ENCODE results near the gene RPS6KA2. TPM values are rescaled to one million over a fixed set of nuclear protein-coding genes. Genes with fewer than 3 reads are reported as not detected.
"Not testable (repeated sequence)": the region's sequence is repeated elsewhere in the genome, so short reads cannot be mapped to it uniquely, and the experiment has no call there.

RPS6KA2 gene
- total RNA-seq, 2 experiments from 2014 or later = 3.8 to 4.2 TPM

DNA sequence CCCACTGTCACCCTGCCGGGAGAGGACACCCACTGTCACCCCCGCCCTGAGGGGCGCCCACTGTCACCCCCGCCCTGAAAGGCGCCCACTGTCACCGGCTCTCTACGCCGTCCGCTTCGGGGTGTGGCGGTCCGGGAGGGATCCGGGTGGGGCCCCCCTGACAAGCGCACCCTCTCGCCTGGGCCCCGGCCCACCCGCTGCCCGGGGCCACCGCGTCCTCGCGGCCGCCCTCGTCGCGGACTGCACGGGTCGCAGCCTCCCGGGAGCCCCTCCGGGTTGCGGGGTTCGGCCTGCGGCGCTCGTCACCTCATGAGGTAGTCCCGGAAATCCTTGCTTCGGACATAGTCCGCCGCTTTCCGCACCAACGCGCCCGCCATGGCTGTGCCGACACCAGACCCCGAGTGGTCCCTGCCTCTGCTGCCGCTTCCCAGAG is 244.5 kb downstream of the RPS6KA2 start:
- Mint-ChIP-seq H3K9me3 (no peaks in the 10 kb centered on the region), H3K4me3 (peak overlapping the region; percentile 86), H3K27ac (peak overlapping the region; percentile 76), H3K36me3 (no peaks in the 10 kb centered on the region), H3K4me1 (peaks cover 14% of the 10 kb centered on the region), H3K27me3 (no peaks in the 10 kb centered on the region)
- DNase-seq = no peak

DNA sequence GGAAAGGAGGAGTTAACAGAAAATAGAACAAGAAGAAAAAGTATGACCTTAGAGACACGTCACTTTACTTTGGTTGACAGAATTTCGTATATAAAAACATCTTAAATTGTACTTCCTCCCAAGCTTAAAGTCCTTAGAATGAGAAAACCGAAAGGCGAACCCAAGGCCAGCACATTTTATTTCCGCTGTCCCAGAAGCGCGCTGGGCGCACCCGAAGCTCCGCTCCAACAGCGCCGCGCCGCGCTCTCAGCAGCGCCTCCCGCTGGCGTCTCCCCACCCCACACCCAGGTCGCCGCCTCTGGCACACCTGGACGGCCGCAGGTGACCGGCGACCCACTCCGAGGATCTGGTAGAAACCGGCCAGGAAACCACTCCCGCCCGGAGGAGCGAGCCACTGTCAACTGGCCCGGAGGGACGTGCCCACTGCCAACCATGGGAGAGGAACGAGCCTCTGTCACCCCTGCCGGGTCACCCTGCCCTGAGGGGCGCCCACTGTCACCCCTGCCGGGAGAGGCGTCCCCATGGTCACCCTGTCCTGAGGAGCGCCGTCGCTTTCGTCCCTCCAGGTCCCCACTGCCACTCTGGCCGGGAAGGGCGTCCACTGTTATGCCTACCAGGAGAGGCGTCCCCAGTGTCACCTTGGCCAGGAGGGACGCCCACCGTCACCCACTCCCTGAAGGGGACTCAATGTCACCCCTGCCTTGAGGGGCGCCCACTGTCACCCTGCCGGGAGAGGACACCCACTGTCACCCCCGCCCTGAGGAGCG is 245.1 kb downstream of the RPS6KA2 start:
- Mint-ChIP-seq H3K9me3 (no peaks in the 10 kb centered on the region), H3K36me3 (no peaks in the 10 kb centered on the region), H3K27ac (peak overlapping the region; percentile 76), H3K4me1 (peaks cover 14% of the 10 kb centered on the region), H3K4me3 (peak overlapping the region; percentile 86), H3K27me3 (no peaks in the 10 kb centered on the region)
- DNase-seq = peak; percentile 79

DNA sequence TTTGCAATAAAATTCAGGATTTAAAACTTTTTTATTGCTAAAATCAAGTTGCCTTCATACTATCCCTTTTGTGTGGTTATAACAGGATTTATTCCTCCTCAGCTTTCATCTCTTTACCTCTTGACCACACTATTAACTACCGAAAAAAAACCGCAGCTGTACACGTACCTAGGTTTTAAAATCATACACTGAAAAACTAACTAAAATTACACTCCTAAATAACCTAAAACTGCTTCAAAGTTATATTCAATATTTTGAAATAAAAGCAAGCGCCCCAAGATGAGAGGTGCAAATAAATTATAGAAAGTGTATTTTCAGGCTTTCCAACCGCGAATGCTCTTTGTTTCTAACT is 245.7 kb downstream of the RPS6KA2 start:
- DNase-seq = no peak
- H3K9me3 Mint-ChIP-seq = no peaks in the 10 kb centered on the region
- H3K4me1 Mint-ChIP-seq = peaks cover 14% of the 10 kb centered on the region
- peak overlapping the region; percentile 86 for H3K4me3 Mint-ChIP-seq
- H3K27ac Mint-ChIP-seq = peak overlapping the region; percentile 76
- H3K27me3 Mint-ChIP-seq = no peaks in the 10 kb centered on the region
- no peaks in the 10 kb centered on the region for H3K36me3 Mint-ChIP-seq

DNA sequence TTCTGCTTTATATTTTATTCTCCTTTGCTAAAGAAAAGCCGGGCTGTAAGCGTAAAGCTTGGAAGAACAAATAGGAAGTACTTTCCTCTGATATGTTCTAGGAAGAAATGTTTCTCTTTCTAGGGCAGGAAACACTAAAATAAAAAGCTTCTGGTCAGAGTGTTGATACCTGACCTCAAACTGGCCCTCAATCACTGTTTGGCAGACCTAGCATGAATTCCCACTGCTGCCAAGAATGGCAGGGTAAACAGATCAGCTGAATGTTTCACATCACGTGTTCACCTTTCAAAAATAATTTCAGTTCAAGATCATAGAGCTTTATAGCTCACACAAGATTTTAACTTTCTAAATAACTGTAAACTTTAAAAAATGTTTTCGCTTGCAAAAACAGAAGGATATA is 247.3 kb downstream of the RPS6KA2 start:
- peaks cover 5% of the 10 kb centered on the region for H3K36me3 Mint-ChIP-seq
- H3K27me3 Mint-ChIP-seq = no peaks in the 10 kb centered on the region
- no peak overlapping the region for H3K27ac Mint-ChIP-seq
- H3K4me3 Mint-ChIP-seq = no peak overlapping the region
- peaks cover 25% of the 10 kb centered on the region for H3K4me1 Mint-ChIP-seq
- no peaks in the 10 kb centered on the region for H3K9me3 Mint-ChIP-seq
- DNase-seq = no peak

DNA sequence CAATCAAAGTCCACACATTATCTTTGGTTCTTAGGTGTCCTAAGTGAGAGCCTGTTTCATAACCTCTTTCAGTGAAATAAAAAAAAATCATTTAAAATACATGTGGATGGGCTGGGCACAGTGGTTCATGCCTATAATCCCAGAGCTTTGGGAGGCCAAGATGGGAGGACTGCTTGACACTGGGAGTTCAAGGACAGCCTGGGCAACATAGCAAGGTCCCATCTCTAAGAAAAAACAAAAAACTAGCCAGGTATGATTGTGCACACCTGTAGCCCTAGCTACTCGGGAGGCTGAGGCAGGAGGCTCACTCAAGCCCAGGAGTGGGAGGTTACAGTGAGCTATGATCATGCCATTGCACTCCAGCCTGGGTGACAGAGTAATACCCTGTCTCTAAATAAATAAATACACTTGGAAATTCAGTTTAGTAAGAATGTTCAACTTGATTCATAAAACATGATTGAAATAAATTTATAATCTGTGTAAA is 247.9 kb downstream of the RPS6KA2 start:
- H3K36me3 Mint-ChIP-seq = peaks cover 8% of the 10 kb centered on the region
- H3K27me3 Mint-ChIP-seq = no peaks in the 10 kb centered on the region
- H3K4me1 Mint-ChIP-seq = peaks cover 24% of the 10 kb centered on the region
- H3K9me3 Mint-ChIP-seq = no peaks in the 10 kb centered on the region
- H3K4me3 Mint-ChIP-seq = no peak overlapping the region
- H3K27ac Mint-ChIP-seq = no peak overlapping the region
- DNase-seq = no peak

DNA sequence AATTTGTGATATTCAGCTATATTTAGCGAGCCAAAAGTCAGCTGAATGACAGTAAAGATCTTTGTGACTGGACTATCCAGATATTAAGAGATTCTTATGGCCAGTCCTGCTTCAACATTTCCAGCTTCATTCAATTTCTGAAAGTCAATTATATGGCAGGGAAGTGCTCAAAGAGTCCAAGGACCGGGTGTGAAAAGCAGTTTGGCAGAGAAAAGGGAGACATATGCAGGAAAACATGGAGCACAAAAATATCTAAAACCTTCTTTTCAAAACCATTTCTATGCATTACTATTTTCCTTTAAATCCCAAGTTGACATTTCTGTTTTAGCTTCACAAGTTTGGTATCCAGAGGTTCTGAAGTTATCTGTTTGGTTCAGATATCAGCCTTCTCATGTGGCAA is 249.3 kb downstream of the RPS6KA2 start:
- no peaks in the 10 kb centered on the region for H3K27me3 Mint-ChIP-seq
- H3K4me3 Mint-ChIP-seq = no peak overlapping the region
- DNase-seq = no peak
- H3K36me3 Mint-ChIP-seq = peaks cover 8% of the 10 kb centered on the region
- no peak overlapping the region for H3K27ac Mint-ChIP-seq
- H3K9me3 Mint-ChIP-seq = no peaks in the 10 kb centered on the region
- peaks cover 24% of the 10 kb centered on the region for H3K4me1 Mint-ChIP-seq

DNA sequence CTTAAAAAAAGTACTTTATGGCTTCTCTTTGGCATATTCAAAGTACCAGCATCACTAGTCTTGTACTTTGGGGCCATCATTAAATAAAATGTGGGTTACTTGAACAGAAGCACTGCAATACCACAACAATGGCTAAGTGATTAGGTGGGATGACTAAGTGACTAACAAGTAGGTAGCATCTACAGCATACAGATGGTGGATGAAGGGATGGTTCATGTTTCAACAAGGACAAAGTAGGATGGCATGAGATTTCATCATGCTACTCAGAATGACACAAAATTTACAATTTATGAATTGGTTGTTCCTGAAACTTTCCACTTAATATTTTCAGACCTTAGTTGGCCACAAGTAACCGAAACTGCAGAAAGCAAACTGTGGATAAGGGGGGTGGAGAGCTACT is 252.0 kb downstream of the RPS6KA2 start:
- peak overlapping the region; percentile 31 for H3K27ac Mint-ChIP-seq
- H3K4me3 Mint-ChIP-seq = no peak overlapping the region

DNA sequence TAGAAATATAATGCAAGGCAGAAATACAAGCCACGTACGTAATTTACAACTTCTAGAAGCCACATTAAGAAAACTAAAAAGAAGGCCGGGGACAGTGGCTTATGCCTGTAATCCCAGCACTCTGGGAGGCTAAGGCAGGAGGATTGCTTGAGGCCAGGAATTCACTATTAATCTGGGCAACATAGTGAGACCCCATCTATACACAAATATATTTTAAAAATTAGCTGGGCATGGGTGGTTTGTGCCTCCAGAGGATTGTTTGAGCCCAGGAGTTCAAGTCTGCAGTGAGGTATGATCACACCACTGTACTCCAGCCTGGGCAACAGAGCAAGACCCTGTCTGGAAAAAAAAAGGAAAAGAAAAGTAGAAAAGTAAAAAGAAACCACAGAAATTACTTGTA is 256.6 kb downstream of the RPS6KA2 start:
- Mint-ChIP-seq H3K36me3 (peaks cover 13% of the 10 kb centered on the region), H3K4me3 (no peak overlapping the region), H3K27me3 (no peaks in the 10 kb centered on the region), H3K4me1 (peaks cover 10% of the 10 kb centered on the region), H3K9me3 (no peaks in the 10 kb centered on the region), H3K27ac (no peak overlapping the region)
- DNase-seq = no peak

More for the DNA sequence above, 252.0 kb downstream of the RPS6KA2 start:
- Mint-ChIP-seq H3K4me1 (peaks cover 14% of the 10 kb centered on the region), H3K9me3 (no peaks in the 10 kb centered on the region), H3K36me3 (peaks cover 8% of the 10 kb centered on the region), H3K27me3 (no peaks in the 10 kb centered on the region)
- no peak for DNase-seq

DNA sequence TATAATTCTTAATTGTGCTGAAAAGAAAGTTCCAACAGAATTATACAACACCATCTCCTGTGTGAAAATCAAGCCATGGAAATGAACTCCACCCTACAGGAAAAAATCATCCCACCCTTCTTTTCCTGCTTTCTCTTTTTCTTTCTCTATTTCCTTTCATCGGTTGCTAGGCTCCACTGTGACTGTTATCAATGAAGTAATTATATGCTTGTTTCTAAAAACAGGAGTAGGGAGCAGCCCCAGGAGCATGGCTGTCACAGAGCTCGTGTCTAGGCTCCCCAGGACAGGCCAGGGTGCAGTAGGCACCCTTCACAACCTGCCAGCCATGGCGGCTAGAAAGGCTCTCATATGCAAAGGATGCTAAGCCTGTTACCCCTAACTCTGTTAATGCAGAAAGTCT is 257.3 kb downstream of the RPS6KA2 start:
- Mint-ChIP-seq H3K4me3 (no peak overlapping the region), H3K27ac (no peak overlapping the region), H3K4me1 (peaks cover 3% of the 10 kb centered on the region), H3K36me3 (peaks cover 8% of the 10 kb centered on the region), H3K9me3 (no peaks in the 10 kb centered on the region), H3K27me3 (no peaks in the 10 kb centered on the region)
- DNase-seq = no peak

DNA sequence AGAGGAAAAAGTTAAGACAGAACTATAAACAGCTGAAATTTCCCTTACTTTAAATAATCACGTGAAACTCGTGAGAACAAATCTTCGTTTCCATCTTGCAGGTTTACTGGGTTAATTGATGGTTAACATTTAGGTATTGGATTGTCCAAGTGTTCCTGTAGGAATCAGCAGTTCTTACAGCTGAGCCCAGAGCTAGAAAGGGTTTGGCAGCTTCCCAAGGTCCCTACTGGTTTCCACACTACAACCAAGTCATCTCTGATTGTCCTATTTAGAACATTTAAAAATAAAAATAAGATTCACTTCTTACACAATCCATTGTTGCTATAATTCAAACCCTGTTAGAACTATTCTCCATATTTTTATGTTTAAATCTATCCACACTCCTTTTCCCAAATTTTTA is 260.1 kb downstream of the RPS6KA2 start:
- H3K4me1 Mint-ChIP-seq = no peaks in the 10 kb centered on the region
- no peaks in the 10 kb centered on the region for H3K27me3 Mint-ChIP-seq
- H3K4me3 Mint-ChIP-seq = no peak overlapping the region
- no peak overlapping the region for H3K27ac Mint-ChIP-seq
- H3K36me3 Mint-ChIP-seq = peaks cover 4% of the 10 kb centered on the region
- no peaks in the 10 kb centered on the region for H3K9me3 Mint-ChIP-seq
- DNase-seq = no peak

DNA sequence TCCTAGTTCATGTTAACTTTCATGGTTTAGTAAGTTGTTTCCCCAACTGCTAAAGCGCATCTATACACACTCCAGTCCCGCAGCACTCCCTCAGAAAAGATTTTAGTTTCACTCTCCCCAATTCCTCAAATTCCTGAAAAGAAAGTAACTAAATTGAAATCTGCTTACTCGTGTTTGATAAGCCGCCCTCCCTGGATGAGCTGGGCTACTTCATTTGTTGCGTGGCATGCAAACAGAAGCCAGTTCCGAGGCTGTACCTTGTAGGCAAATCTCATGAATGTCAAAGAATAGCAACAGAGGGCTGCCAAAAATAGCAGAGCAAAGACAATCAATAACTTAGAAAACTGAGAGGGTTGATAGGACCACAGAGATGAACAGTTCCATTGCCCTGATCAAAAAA is 261.2 kb downstream of the RPS6KA2 start:
- Mint-ChIP-seq H3K36me3 (peaks cover 4% of the 10 kb centered on the region), H3K4me1 (no peaks in the 10 kb centered on the region), H3K4me3 (no peak overlapping the region), H3K9me3 (no peaks in the 10 kb centered on the region), H3K27ac (no peak overlapping the region), H3K27me3 (no peaks in the 10 kb centered on the region)
- no peak for DNase-seq

DNA sequence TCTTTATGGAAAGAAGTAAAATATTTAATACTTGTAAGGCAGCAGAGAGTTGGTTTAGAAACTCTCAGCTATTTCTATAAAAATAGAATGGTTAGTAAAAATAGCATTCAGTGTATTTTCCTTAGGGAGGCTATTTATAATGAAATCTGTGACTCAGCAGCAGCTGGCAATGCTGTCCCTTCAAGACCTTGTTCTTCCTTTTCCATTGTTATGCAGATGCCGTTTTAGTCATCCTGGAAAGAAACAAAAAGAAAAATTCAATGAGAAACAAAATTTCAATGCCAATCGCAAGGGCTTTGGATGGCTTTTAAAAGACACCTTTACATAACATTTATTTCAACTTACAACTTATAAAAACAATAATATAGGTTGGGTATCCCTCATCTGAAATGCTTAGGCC is 261.8 kb downstream of the RPS6KA2 start:
- H3K27me3 Mint-ChIP-seq = no peaks in the 10 kb centered on the region
- no peak for DNase-seq
- no peak overlapping the region for H3K4me3 Mint-ChIP-seq
- H3K4me1 Mint-ChIP-seq = no peaks in the 10 kb centered on the region
- no peak overlapping the region for H3K27ac Mint-ChIP-seq
- peaks cover 4% of the 10 kb centered on the region for H3K36me3 Mint-ChIP-seq
- H3K9me3 Mint-ChIP-seq = no peaks in the 10 kb centered on the region

DNA sequence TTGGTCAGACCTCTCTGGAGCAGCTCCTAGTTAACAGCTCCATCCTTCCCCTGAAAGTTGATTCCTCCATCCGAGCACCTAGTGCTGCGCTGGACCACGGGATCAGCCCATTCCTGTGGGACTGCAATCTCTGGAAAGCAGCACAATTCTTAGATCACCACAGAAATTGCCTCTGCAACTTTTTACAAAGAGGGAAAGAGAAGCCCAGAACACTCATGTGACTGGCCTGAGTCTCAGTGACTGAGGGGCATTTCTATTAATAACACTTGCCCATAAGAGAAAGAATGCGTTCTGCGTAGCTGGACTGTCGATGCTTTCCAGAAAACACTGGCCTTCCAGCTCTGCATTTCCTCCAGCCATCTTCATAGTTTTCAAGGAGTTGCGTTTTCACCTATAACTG is 262.6 kb downstream of the RPS6KA2 start:
- peaks cover 2% of the 10 kb centered on the region for H3K36me3 Mint-ChIP-seq

DNA sequence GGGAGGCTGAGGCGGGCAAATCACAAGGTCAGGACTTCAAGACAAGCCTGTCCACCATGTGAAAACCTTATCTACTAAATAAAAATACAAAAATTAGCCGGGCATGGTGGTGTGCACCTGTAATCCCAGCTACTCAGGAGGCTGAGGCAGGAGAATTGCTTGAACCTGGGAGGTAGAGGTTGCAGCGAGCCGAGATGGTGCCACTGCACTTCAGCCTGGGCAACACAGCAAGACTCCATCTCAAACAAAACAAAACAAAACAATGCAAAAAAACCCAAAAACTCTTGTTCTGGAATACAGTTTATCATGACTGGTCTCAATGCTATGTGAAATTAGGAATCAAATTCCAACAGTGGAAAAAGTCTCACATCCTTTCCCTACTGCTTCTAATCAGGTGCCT is 264.6 kb downstream of the RPS6KA2 start:
- not testable (repeated sequence) for DNase-seq, H3K36me3 Mint-ChIP-seq, H3K27me3 Mint-ChIP-seq, H3K4me3 Mint-ChIP-seq, H3K27ac Mint-ChIP-seq, H3K4me1 Mint-ChIP-seq, H3K9me3 Mint-ChIP-seq

More for the DNA sequence above, 262.6 kb downstream of the RPS6KA2 start:
- DNase-seq = no peak
- no peaks in the 10 kb centered on the region for H3K9me3 Mint-ChIP-seq
- no peak overlapping the region for H3K4me3 Mint-ChIP-seq
- H3K27me3 Mint-ChIP-seq = no peaks in the 10 kb centered on the region
- H3K4me1 Mint-ChIP-seq = no peaks in the 10 kb centered on the region
- no peak overlapping the region for H3K27ac Mint-ChIP-seq

DNA sequence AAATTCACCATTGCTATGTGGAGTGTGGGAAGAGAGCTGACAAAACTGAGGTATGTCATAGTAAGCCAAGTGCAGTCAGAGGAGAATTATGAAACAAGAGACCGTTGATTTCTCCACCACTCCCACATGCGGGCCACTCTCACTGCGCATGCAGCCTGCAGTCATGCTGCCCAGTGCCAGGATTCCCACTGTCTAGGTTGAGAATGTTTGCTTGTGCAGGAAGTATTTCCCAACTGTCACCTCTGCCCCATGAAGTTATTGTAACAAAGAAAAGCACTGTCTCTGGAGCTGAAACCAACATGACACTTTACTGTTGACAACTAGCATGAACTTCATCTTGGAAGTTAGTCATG is 266.0 kb downstream of the RPS6KA2 start:
- Mint-ChIP-seq H3K9me3 (peaks cover 5% of the 10 kb centered on the region), H3K27ac (no peak overlapping the region), H3K27me3 (peaks cover 9% of the 10 kb centered on the region), H3K36me3 (no peaks in the 10 kb centered on the region), H3K4me1 (no peaks in the 10 kb centered on the region), H3K4me3 (no peak overlapping the region)
- DNase-seq = no peak

Measured in activated naive CD8-positive, alpha-beta T cell treated with anti-CD3 and anti-CD28 coated beads for 36 hours (primary cell).